Mesendoderm (in vitro differentiated cells): ENCODE data around the gene CDK2AP2.

Experiments used
- DNase-seq: peaks from one replicate; pipeline ENCODE4 v3.0.0; 2013
- H2AK5ac ChIP-seq: 2 replicates; pipeline ENCODE4 v1.6.1; 2013; ENCODE audit warnings: low read length, inconsistent platforms
- H2BK120ac ChIP-seq: 2 replicates; pipeline ENCODE4 v1.6.1; 2013; ENCODE audit warnings: low read depth, mild to moderate bottlenecking, low read length, moderate library complexity, mixed read lengths
- H2BK15ac ChIP-seq: replicated peaks from 2 replicates; pipeline ENCODE4 v1.6.1; 2013; ENCODE audit warnings: low read depth, mild to moderate bottlenecking, moderate library complexity
- H2BK5ac ChIP-seq: 2 replicates; pipeline ENCODE4 v1.6.1; 2013; ENCODE audit warnings: low read length, inconsistent platforms
- H3K18ac ChIP-seq: 2 replicates; pipeline ENCODE4 v1.6.1; 2013; ENCODE audit warnings: mild to moderate bottlenecking, low read length, mixed read lengths
- H3K23ac ChIP-seq: one replicate; pipeline ENCODE4 v1.6.1; 2013; ENCODE audit warnings: low read length
- H3K27ac ChIP-seq: 2 replicates; pipeline ENCODE4 v1.5.1; 2013; ENCODE audit warnings: low read depth, mild to moderate bottlenecking, inconsistent platforms, low read length, moderate library complexity
- H3K27me3 ChIP-seq: 2 replicates; pipeline ENCODE4 v1.6.1; 2013; ENCODE audit warnings: low read length, control low read depth, mild to moderate bottlenecking, inconsistent platforms; ENCODE audit not compliant: insufficient read depth, poor library complexity
- H3K36me3 ChIP-seq: 2 replicates; pipeline ENCODE4 v1.6.1; 2013; ENCODE audit warnings: low read length, inconsistent platforms; ENCODE audit not compliant: control insufficient read depth, insufficient read depth
- H3K4ac ChIP-seq: one replicate; pipeline ENCODE4 v1.6.1; 2013; ENCODE audit warnings: low read depth, mild to moderate bottlenecking, low read length, moderate library complexity
- H3K4me1 ChIP-seq: 2 replicates; pipeline ENCODE4 v1.6.1; 2013; ENCODE audit warnings: low read depth, low read length, inconsistent platforms; ENCODE audit not compliant: control insufficient read depth
- H3K4me2 ChIP-seq: 2 replicates; pipeline ENCODE4 v1.6.1; 2013; ENCODE audit warnings: low read length
- H3K4me3 ChIP-seq: 2 replicates; pipeline ENCODE4 v1.5.1; 2013; ENCODE audit warnings: mild to moderate bottlenecking, low read length
- H3K56ac ChIP-seq: one replicate; pipeline ENCODE4 v1.6.1; 2013; ENCODE audit warnings: low read length
- H3K79me1 ChIP-seq: 2 replicates; pipeline ENCODE4 v1.6.1; 2013; ENCODE audit warnings: low read length, inconsistent platforms
- H3K79me2 ChIP-seq: 2 replicates; pipeline ENCODE4 v1.6.1; 2013; ENCODE audit warnings: mild to moderate bottlenecking, low read length; ENCODE audit not compliant: control insufficient read depth, insufficient read depth
- H3K9ac ChIP-seq: 2 replicates; pipeline ENCODE4 v1.6.1; 2013; ENCODE audit warnings: low read length, inconsistent platforms
- H4K5ac ChIP-seq: one replicate; pipeline ENCODE4 v1.6.1; 2013; ENCODE audit warnings: low read length
- H4K8ac ChIP-seq: one replicate; pipeline ENCODE4 v1.6.1; 2013; ENCODE audit warnings: low read depth, mild to moderate bottlenecking, control low read depth, low read length, moderate library complexity
- WGBS: extraction: QIAGEN DNeasy Blood & Tissue Kit; methylation state at CpG from one replicate; pipeline ENCODE4 v1.1.7; 2013; ENCODE audit warnings: low lambda C conversion rate, missing lambda C conversion rate; ENCODE audit not compliant: insufficient coverage; ENCODE audit errors: extremely low coverage; 5-methylcytosine and 5-hydroxymethylcytosine counted together

Gene CDK2AP2

DNA sequence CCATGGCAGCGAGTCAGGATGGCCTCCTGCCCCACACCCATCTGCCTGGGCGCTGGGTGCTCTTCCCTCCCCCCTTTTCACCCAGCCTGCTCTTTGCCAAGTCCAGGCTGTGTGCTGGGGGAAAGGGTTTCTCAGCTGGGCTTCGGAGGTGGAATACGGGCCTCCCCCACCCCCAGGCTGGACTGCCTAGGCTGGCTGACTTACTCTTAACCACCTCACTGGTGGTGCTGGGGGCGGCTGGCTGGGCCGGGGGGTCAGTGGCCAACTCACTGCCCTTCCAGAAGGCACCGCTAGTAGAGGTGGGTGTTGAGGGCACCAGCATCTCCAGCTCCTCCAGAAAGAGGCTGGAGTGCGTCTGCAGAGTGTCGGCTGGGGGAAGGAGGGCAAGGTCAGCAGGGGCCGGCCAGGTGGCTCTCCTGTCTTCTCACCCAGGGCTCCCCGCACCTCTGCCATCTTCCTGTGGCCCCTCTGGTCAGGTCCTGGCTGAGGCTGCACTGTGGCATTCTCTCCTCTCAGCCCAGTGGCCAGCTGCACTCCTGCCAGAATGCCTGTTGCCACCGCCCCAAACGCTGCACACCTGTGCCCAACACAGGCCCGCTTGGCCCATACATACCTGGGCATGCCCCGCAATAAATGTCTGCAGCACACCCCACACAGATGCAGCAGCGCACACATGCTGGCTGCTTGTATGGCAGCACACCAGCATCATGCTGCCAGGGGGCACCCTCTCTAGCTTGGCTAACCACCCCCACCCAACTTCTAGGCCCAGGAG lies 12.5 kb downstream of the CDK2AP2 start:
- no peak overlapping the region for H2BK15ac ChIP-seq
- no peak overlapping the region for H3K4me2 ChIP-seq
- H3K36me3 ChIP-seq, result peaks cover 6% of the 10 kb centered on the region
- DNase-seq, result no peak
- H3K4ac ChIP-seq, result no peak overlapping the region
- no peak overlapping the region for H3K56ac ChIP-seq
- H3K27me3 ChIP-seq, result no peaks in the 10 kb centered on the region
- H2BK120ac ChIP-seq, result no peak overlapping the region
- WGBS, result no CpG with 5 or more reads among the region's 16 CpGs
- no peak overlapping the region for H2BK5ac ChIP-seq
- H3K27ac ChIP-seq, result no peak overlapping the region
- H2AK5ac ChIP-seq, result no peak overlapping the region
- H4K5ac ChIP-seq, result no peak overlapping the region
- no peaks in the 10 kb centered on the region for H3K79me2 ChIP-seq
- H3K4me3 ChIP-seq, result no peak overlapping the region
- H3K79me1 ChIP-seq, result no peaks in the 10 kb centered on the region
- H3K4me1 ChIP-seq, result no peaks in the 10 kb centered on the region
- no peak overlapping the region for H3K18ac ChIP-seq
- no peak overlapping the region for H4K8ac ChIP-seq
- no peak overlapping the region for H3K9ac ChIP-seq
- H3K23ac ChIP-seq, result no peak overlapping the region

DNA sequence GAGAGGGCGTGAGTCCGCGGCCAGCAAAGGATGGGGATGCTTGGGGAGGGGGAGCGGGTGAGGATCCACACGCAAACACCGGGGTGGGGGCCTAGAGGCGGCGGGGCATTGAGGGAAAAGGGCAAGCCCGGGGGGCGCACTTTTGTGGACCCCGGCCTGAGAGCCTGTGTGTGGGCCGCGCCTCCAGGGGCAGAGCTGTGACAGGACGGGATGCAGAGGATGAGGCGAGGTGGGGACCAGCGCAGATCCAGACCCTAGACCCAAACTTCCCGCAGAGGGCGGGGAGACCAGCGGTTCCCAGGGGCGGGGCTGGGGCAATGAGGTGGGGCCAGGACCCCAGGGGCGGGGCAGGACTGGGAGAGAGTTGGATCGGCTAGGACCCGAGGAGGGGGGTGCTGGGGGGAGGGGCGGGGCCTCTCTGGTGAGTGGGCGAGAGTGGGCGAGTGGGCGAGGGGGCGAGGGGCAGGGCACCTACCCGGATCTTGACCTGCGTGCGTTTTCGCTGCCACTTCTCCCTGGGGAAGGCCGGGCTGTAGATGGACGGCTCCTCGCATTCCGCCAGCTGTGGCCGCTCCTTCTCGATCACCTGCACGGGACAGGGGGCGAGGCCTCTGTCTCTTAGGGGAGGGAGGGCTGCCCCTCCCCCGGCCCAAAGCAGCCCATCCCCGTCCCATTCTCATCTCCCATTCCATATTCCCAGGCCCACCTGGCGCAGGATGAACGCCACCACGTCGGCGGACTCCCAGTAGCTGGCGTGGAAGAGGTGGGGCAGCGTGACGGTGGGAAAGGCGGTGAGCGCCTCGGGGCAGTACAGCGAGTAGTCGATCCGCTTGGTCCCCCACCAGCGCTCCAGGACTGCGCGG lies 13.4 kb downstream of the CDK2AP2 start:
- Histone ChIP-seq H3K4me1 (no peaks in the 10 kb centered on the region), H2BK5ac (no peak overlapping the region), H3K9ac (no peak overlapping the region), H3K23ac (no peak overlapping the region), H3K79me1 (no peaks in the 10 kb centered on the region), H2AK5ac (no peak overlapping the region), H3K18ac (no peak overlapping the region), H4K5ac (no peak overlapping the region), H3K4me2 (no peak overlapping the region), H2BK15ac (no peak overlapping the region), H3K79me2 (no peaks in the 10 kb centered on the region), H3K27ac (no peak overlapping the region), H3K36me3 (peaks cover 6% of the 10 kb centered on the region), H4K8ac (no peak overlapping the region), H3K27me3 (no peaks in the 10 kb centered on the region), H3K56ac (no peak overlapping the region), H3K4me3 (no peak overlapping the region), H3K4ac (no peak overlapping the region), H2BK120ac (no peak overlapping the region)
- WGBS, result no CpG with 5 or more reads among the region's 59 CpGs
- DNase-seq, result no peak

DNA sequence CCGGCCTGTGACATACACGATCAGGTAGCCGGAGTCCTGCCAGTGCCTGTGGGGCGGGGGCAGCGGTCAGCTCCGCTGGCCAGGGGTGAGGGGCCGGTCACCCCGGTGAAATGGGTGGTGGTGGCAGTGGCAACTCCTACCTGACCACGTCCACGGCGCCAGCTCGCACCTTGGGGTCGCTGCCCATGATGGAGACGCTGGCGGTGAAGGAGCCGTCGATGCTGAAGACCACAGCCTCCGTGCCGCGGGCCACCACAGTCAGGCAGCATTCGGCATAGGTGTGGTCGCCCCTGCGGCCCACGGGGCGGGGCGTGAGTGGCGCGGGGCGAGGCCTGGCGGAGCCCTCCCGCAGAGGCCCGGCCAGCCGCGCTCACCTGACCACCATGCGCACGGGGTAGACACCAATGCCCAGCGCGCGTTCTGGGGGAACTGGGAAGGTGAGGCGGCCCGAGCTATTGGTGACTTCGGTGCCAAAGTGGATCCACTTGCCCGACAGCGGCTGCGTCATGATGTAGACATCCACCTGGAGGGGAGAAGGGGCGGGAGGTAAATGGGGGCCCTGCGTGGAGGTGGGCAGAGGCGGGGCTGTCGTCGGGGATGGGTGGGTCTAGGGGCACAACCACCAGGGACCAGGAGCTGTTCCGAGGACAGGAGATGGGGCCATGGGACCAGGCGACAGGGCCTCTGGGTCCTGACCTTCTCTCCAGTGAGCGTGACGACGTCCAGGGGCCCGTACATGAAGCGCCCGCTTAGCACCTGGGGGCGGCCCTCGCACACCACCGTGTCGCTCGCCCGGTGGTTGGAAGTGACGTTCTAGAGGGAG lies 14.2 kb downstream of the CDK2AP2 start:
- H4K5ac ChIP-seq, result no peak overlapping the region
- no peak overlapping the region for H2BK15ac ChIP-seq
- no peaks in the 10 kb centered on the region for H3K27me3 ChIP-seq
- no peak overlapping the region for H3K4me3 ChIP-seq
- DNase-seq, result no peak
- H3K4me1 ChIP-seq, result no peaks in the 10 kb centered on the region
- H3K36me3 ChIP-seq, result peaks cover 6% of the 10 kb centered on the region
- H2AK5ac ChIP-seq, result no peak overlapping the region
- H3K4me2 ChIP-seq, result no peak overlapping the region
- WGBS, result no CpG with 5 or more reads among the region's 65 CpGs
- no peaks in the 10 kb centered on the region for H3K79me2 ChIP-seq
- H4K8ac ChIP-seq, result no peak overlapping the region
- no peak overlapping the region for H3K4ac ChIP-seq
- H3K56ac ChIP-seq, result no peak overlapping the region
- H3K23ac ChIP-seq, result no peak overlapping the region
- no peak overlapping the region for H2BK5ac ChIP-seq
- no peaks in the 10 kb centered on the region for H3K79me1 ChIP-seq
- no peak overlapping the region for H3K9ac ChIP-seq
- H2BK120ac ChIP-seq, result no peak overlapping the region
- H3K27ac ChIP-seq, result no peak overlapping the region
- H3K18ac ChIP-seq, result no peak overlapping the region

DNA sequence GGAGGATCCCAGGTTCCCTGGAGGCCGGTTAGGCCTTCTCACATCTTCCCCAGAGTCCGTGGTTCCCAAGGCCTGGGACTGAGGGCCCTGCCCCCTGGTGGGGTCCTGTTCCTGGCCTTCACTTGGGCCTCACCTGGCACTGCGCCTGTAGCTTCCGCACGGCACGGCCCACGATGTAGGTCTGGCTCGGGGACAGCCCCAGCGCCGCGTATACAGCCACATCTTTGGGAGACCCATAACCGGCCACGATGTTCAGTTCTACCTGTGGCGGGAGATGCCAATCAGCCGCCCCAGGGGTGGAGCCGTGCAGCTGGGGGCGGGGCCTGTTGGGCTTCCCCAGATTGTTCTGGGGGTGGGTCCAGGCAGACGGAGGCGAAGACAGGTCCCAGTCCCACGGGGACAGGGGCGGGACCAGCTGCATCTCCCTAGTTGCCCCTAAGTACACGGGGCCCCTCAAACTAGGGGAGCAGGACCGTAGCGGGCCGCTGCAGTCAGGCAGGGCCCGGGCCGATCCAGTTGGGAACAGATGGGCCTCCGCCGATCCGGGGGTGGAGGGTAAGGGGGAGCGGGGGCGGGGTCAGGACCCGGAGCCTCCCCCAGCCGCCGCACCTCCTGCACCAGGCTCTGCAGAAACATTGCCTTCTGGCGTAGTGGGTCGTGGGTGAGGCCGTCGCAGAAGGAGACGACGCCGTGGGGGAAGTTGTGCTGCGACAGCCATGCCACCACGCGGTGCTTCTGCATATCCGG lies 15.0 kb downstream of the CDK2AP2 start:
- Histone ChIP-seq H3K4ac (no peak overlapping the region), H4K5ac (no peak overlapping the region), H3K9ac (no peak overlapping the region), H3K36me3 (peaks cover 6% of the 10 kb centered on the region), H3K56ac (no peak overlapping the region), H3K18ac (no peak overlapping the region), H4K8ac (no peak overlapping the region), H3K79me2 (no peaks in the 10 kb centered on the region), H3K27ac (no peak overlapping the region), H3K4me2 (no peak overlapping the region), H3K4me1 (no peaks in the 10 kb centered on the region), H3K4me3 (no peak overlapping the region), H3K79me1 (no peaks in the 10 kb centered on the region), H2AK5ac (no peak overlapping the region), H3K27me3 (no peaks in the 10 kb centered on the region), H2BK15ac (no peak overlapping the region), H2BK5ac (no peak overlapping the region), H3K23ac (no peak overlapping the region), H2BK120ac (no peak overlapping the region)
- no peak for DNase-seq
- no CpG with 5 or more reads among the region's 46 CpGs for WGBS

DNA sequence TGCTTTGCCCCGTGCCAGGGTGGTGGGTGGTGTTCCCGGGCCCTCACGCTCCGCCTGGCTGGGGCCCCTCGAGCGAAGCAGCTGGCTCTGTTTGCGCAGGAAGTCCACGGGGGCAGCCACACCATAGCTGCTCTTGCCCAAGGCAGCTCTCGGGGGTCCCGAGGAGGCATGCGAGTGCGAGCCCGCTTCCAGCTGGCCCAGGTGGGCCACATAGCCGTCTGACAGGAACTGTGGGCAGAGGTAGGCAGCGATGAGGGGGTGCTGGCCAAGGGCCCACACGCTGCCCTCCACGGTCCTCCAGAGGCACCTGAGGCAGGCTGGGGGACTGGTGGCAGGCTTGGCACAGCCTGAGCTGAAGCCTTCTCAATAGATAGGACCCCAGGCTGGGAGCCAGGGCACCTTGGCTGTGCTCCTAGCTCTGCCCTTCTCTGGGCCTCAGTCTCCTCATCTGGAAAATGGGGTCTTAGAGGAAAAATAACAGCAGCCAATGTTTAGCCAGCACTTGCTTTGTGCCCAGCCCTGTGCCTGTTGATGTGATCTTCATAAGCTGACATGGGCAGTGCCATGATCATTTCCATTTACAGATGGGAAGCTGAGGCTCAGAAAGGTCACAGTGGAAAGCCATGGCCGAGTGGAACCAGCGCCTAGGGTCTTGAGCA lies 15.8 kb downstream of the CDK2AP2 start:
- Histone ChIP-seq H3K4me2 (no peak overlapping the region), H4K5ac (no peak overlapping the region), H3K23ac (no peak overlapping the region), H2AK5ac (no peak overlapping the region), H2BK15ac (no peak overlapping the region), H3K79me1 (no peaks in the 10 kb centered on the region), H3K4ac (no peak overlapping the region), H2BK120ac (no peak overlapping the region), H3K9ac (no peak overlapping the region), H4K8ac (no peak overlapping the region), H3K27ac (no peak overlapping the region), H3K18ac (no peak overlapping the region), H3K56ac (no peak overlapping the region), H3K4me3 (no peak overlapping the region), H3K27me3 (no peaks in the 10 kb centered on the region), H3K36me3 (peaks cover 6% of the 10 kb centered on the region), H3K79me2 (no peaks in the 10 kb centered on the region), H3K4me1 (no peaks in the 10 kb centered on the region), H2BK5ac (no peak overlapping the region)
- WGBS, result no CpG with 5 or more reads among the region's 19 CpGs
- no peak for DNase-seq
